ENCODE results near the gene PITX1.
"Not testable (repeated sequence)": the region's sequence is repeated elsewhere in the genome, so short reads cannot be mapped to it uniquely, and the experiment has no call there.

The PITX1 gene

GRCh38 chr5:135033901-135034235 is at the start of gene PITX1:
Gene PITX1 (minus strand): TSS chr5:135034228. CDS start chr5:135033881, 347 bp downstream.
- DNase-seq = peak; percentile 18

GRCh38 chr5:135083334-135083733 is 49.3 kb upstream of the PITX1 start:
- not testable (repeated sequence) for DNase-seq

GRCh38 chr5:135081240-135081639 is 47.2 kb upstream of the PITX1 start:
- no peak for DNase-seq

- DNase-seq = no peak
These were observed 45.7 kb upstream of the PITX1 start for GRCh38 chr5:135079760-135080159.

- DNase-seq = no peak
These were observed 45.2 kb upstream of the PITX1 start for GRCh38 chr5:135079099-135079681.

GRCh38 chr5:135076801-135077200 is 42.8 kb upstream of the PITX1 start:
- no peak for DNase-seq

GRCh38 chr5:135076051-135076491 is 42.0 kb upstream of the PITX1 start:
- no peak for DNase-seq

- DNase-seq = no peak
These were observed 41.6 kb upstream of the PITX1 start for GRCh38 chr5:135075621-135076020.

- no peak for DNase-seq
These were observed 39.8 kb upstream of the PITX1 start for GRCh38 chr5:135073761-135074345.

- DNase-seq = no peak
These were observed 38.6 kb upstream of the PITX1 start for GRCh38 chr5:135072387-135073281.

- no peak for DNase-seq
These were observed 37.3 kb upstream of the PITX1 start for GRCh38 chr5:135071311-135071710.

- DNase-seq = no peak
These were observed 36.0 kb upstream of the PITX1 start for GRCh38 chr5:135069895-135070657.

GRCh38 chr5:135069016-135069770 is 35.2 kb upstream of the PITX1 start:
- DNase-seq = no peak

GRCh38 chr5:135067587-135067986 is 33.6 kb upstream of the PITX1 start:
- DNase-seq = no peak

GRCh38 chr5:135066781-135067180 is 32.8 kb upstream of the PITX1 start:
- no peak for DNase-seq

- no peak for DNase-seq
These were observed 31.6 kb upstream of the PITX1 start for GRCh38 chr5:135065306-135066265.

- DNase-seq = no peak
These were observed 30.2 kb upstream of the PITX1 start for GRCh38 chr5:135064235-135064570.

GRCh38 chr5:135063511-135064234 is 29.6 kb upstream of the PITX1 start:
- DNase-seq = no peak

- DNase-seq = no peak
These were observed 29.0 kb upstream of the PITX1 start for GRCh38 chr5:135063056-135063445.

- no peak for DNase-seq
These were observed 28.4 kb upstream of the PITX1 start for GRCh38 chr5:135062216-135063055.

Measured in suppressor macrophage treated with lipopolysaccharide for 4 hours (primary cell).